GM19025 (cell line): ENCODE data around the gene OR51G2.
"Not testable (repeated sequence)": the region's sequence is repeated elsewhere in the genome, so short reads cannot be mapped to it uniquely, and the experiment has no call there.

Source experiments
- ATAC-seq: cut with Tn5 transposase; IDR thresholded peaks from one replicate; pipeline ENCODE4 v1.9.1; 2021; ENCODE audit warnings: mild to moderate bottlenecking, low read depth, moderate library complexity; ENCODE audit not compliant: unreplicated experiment

The OR51G2 gene

GRCh38 chr11:4919250-4919649 is at the start of gene OR51G2:
TSS of gene OR51G2 (minus strand) at chr11:4919350. CDS start at chr11:4915663, 3,687 bp downstream.
- ATAC-seq, result no peak

GRCh38 chr11:4962816-4963215 is 43.7 kb upstream of the OR51G2 start:
- ATAC-seq, result no peak

- ATAC-seq, result no peak
Measured at GRCh38 chr11:4960877-4961276, 41.7 kb upstream of the OR51G2 start.

GRCh38 chr11:4957396-4957795 is 38.2 kb upstream of the OR51G2 start:
- ATAC-seq, result no peak

- not testable (repeated sequence) for ATAC-seq
Measured at GRCh38 chr11:4955613-4956012, 36.5 kb upstream of the OR51G2 start, which contains the start of gene OR51A2. TSS of gene OR51A2 (minus strand) at chr11:4955713. CDS start at chr11:4955713, 0 bp downstream.

GRCh38 chr11:4947505-4947904 is 28.4 kb upstream of the OR51G2 start, which contains the start of gene OR51A4:
TSS of gene OR51A4 (minus strand) at chr11:4947605. CDS start at chr11:4947100, 505 bp downstream.
- ATAC-seq, result no peak

GRCh38 chr11:4936745-4937144 is 17.6 kb upstream of the OR51G2 start:
- ATAC-seq, result no peak

GRCh38 chr11:4932751-4933150 is 13.6 kb upstream of the OR51G2 start:
- ATAC-seq, result no peak

GRCh38 chr11:4926608-4927007 is 7.5 kb upstream of the OR51G2 start:
- no peak for ATAC-seq

GRCh38 chr11:4924239-4924638 is 5.1 kb upstream of the OR51G2 start, which contains the start of gene OR51G1:
TSS of gene OR51G1 (minus strand) at chr11:4924339. CDS start at chr11:4924339, 0 bp downstream.
- no peak for ATAC-seq

GRCh38 chr11:4922304-4922703 is 3.2 kb upstream of the OR51G2 start:
- no peak for ATAC-seq

GRCh38 chr11:4921796-4922195 is 2.6 kb upstream of the OR51G2 start:
- ATAC-seq, result no peak

- ATAC-seq, result no peak
Measured at GRCh38 chr11:4916581-4916980, 2.6 kb downstream of the OR51G2 start.

GRCh38 chr11:4903484-4903883 is 15.7 kb downstream of the OR51G2 start, which contains the start of gene OR51A7:
TSS of gene OR51A7 (plus strand) at chr11:4903783. CDS start at chr11:4907370, 3,587 bp downstream.
- no peak for ATAC-seq

- no peak for ATAC-seq
Measured at GRCh38 chr11:4891996-4892640, 27.0 kb downstream of the OR51G2 start.

- no peak for ATAC-seq
Measured at GRCh38 chr11:4890279-4890678, 28.9 kb downstream of the OR51G2 start.

GRCh38 chr11:4887591-4887990 is 31.6 kb downstream of the OR51G2 start:
- ATAC-seq, result no peak

GRCh38 chr11:4886186-4886585 is 33.0 kb downstream of the OR51G2 start:
- no peak for ATAC-seq

- ATAC-seq, result no peak
Measured at GRCh38 chr11:4884361-4884760, 34.8 kb downstream of the OR51G2 start.

GRCh38 chr11:4882543-4882942 is 36.6 kb downstream of the OR51G2 start:
- no peak for ATAC-seq

- ATAC-seq, result no peak
Measured at GRCh38 chr11:4881860-4882500, 37.2 kb downstream of the OR51G2 start, which contains the start of gene OR51T1. TSS of gene OR51T1 (plus strand) at chr11:4881900. CDS start at chr11:4881900, 0 bp downstream.

GRCh38 chr11:4881188-4881587 is 38.0 kb downstream of the OR51G2 start:
- no peak for ATAC-seq
